IMR-90 (cell line): Measurements from ENCODE around the gene CDKN2A. TPM values are rescaled to one million over a fixed set of nuclear protein-coding genes. Genes with fewer than 3 reads are reported as not detected.

Experiments
- ATAC-seq: fragments of 200-7000 bp; cut with Tn5 transposase; 2 replicates; pipeline ENCODE4 v1.9.1; 2020; ENCODE audit warnings: low read depth, mild to moderate bottlenecking, moderate library complexity
- BruUV-seq: library from RNA; stranded (reverse); fragments of 400-500 nt; replicated peaks from 2 replicates; lab custom pipeline; 2021; lab: Mats Ljungman, UMichigan
- CTCF ChIA-PET: fragments of 300-600 bp; formaldehyde crosslinking; extraction: SDS; loops from one replicate; lab custom pipeline; 2021; ENCODE audit warnings: antibody characterized with exemption; lab: Yijun Ruan, JAX
- POLR2A ChIA-PET: fragments of 300-600 bp; sonication (Branson Sonifier 250); formaldehyde crosslinking; loops from one replicate; lab custom pipeline; 2022; ENCODE audit warnings: antibody characterized with exemption; ENCODE audit not compliant: unreplicated experiment; lab: Charles Lee
- DNase-seq: peaks from one replicate; pipeline ENCODE4 v3.0.0; 2013
- H2AFZ ChIP-seq: replicated peaks from 2 replicates; pipeline ENCODE3; 2013; ENCODE audit warnings: low read length, mild to moderate bottlenecking; ENCODE audit not compliant: poor library complexity
- H2AK5ac ChIP-seq: 2 replicates; pipeline ENCODE4 v1.6.1; 2013; ENCODE audit warnings: low read depth, low read length, inconsistent platforms
- H2AK9ac ChIP-seq: replicated peaks from 2 replicates; pipeline ENCODE3; 2013; ENCODE audit warnings: mild to moderate bottlenecking, low read depth, low read length, moderate library complexity; ENCODE audit not compliant: poor library complexity
- H2BK120ac ChIP-seq: 2 replicates; pipeline ENCODE4 v1.6.1; 2013; ENCODE audit warnings: low read depth, low read length, inconsistent platforms
- H2BK15ac ChIP-seq: 3 replicates; pipeline ENCODE4 v1.6.1; 2013; ENCODE audit warnings: low read depth, low read length, inconsistent platforms
- H2BK20ac ChIP-seq: 2 replicates; pipeline ENCODE4 v1.6.1; 2013; ENCODE audit warnings: low read depth, mild to moderate bottlenecking, inconsistent platforms, low read length, moderate library complexity
- H2BK5ac ChIP-seq: 2 replicates; pipeline ENCODE4 v1.6.1; 2013; ENCODE audit warnings: mild to moderate bottlenecking, low read depth, low read length, inconsistent platforms; ENCODE audit not compliant: poor library complexity, severe bottlenecking
- H3K14ac ChIP-seq: replicated peaks from 2 replicates; pipeline ENCODE4 v1.6.1; 2013; ENCODE audit warnings: low read depth, low read length, inconsistent platforms
- H3K18ac ChIP-seq: 2 replicates; pipeline ENCODE4 v1.6.1; 2013; ENCODE audit warnings: low read depth, low read length, control low read depth
- H3K23ac ChIP-seq: 2 replicates; pipeline ENCODE4 v1.6.1; 2013; ENCODE audit warnings: low read depth, low read length, inconsistent platforms
- H3K27ac ChIP-seq: 2 replicates; pipeline ENCODE4 v1.5.1; 2013; ENCODE audit warnings: mild to moderate bottlenecking, control low read depth, low read length; ENCODE audit not compliant: insufficient read depth
- H3K27me3 ChIP-seq: 2 replicates; pipeline ENCODE4 v1.6.1; 2013; ENCODE audit warnings: low read length; ENCODE audit not compliant: control insufficient read depth, insufficient read depth
- H3K36me3 ChIP-seq: 2 replicates; pipeline ENCODE4 v1.6.1; 2013; ENCODE audit warnings: low read length, mixed read lengths; ENCODE audit not compliant: control insufficient read depth, insufficient read depth
- H3K4ac ChIP-seq: 2 replicates; pipeline ENCODE4 v1.6.1; 2013; ENCODE audit warnings: low read depth, low read length, inconsistent platforms
- H3K4me1 ChIP-seq: 2 replicates; pipeline ENCODE4 v1.6.1; 2013; ENCODE audit warnings: low read length, mixed read lengths; ENCODE audit not compliant: control insufficient read depth, insufficient read depth
- H3K4me2 ChIP-seq: 2 replicates; pipeline ENCODE4 v1.6.1; 2013; ENCODE audit warnings: low read depth, mild to moderate bottlenecking, control low read depth, low read length, moderate library complexity
- H3K4me3 ChIP-seq: 2 replicates; pipeline ENCODE4 v1.5.1; 2013; ENCODE audit warnings: low read depth, mild to moderate bottlenecking, control low read depth, low read length, moderate library complexity; ENCODE audit not compliant: insufficient read depth
- H3K56ac ChIP-seq: 2 replicates; pipeline ENCODE4 v1.6.1; 2013; ENCODE audit warnings: low read length, inconsistent platforms; ENCODE audit not compliant: insufficient read depth; ENCODE audit errors: extremely low read depth
- H3K79me1 ChIP-seq, 2 experiments: 2 replicates each; pipeline ENCODE4 v1.6.1; 2013; ENCODE audit warnings: low read length in 2 of 2, inconsistent platforms in 1 of 2, low read depth in 1 of 2
- H3K9ac ChIP-seq: 2 replicates; pipeline ENCODE4 v1.6.1; 2013; ENCODE audit warnings: low read depth, low read length, control low read depth
- H3K9me1 ChIP-seq: 2 replicates; pipeline ENCODE4 v1.6.1; 2013; ENCODE audit warnings: low read length, inconsistent platforms; ENCODE audit not compliant: insufficient read depth
- H3K9me3 ChIP-seq: 2 replicates; pipeline ENCODE4 v1.6.1; 2013; ENCODE audit warnings: low read length; ENCODE audit not compliant: control insufficient read depth, insufficient read depth
- H4K20me1 ChIP-seq: 2 replicates; pipeline ENCODE4 v1.6.1; 2013; ENCODE audit warnings: low read length, inconsistent platforms; ENCODE audit not compliant: insufficient read depth
- H4K5ac ChIP-seq: 2 replicates; pipeline ENCODE4 v1.6.1; 2013; ENCODE audit warnings: mild to moderate bottlenecking, low read depth, low read length, control low read depth
- H4K8ac ChIP-seq, 2 experiments: 2 replicates each; pipeline ENCODE4 v1.6.1; 2013; ENCODE audit warnings: low read depth in 2 of 2, low read length in 2 of 2, control low read depth in 1 of 2, inconsistent platforms in 1 of 2
- H4K91ac ChIP-seq: 2 replicates; pipeline ENCODE4 v1.6.1; 2013; ENCODE audit warnings: low read depth, low read length, inconsistent platforms; ENCODE audit not compliant: insufficient read depth
- CEBPB ChIP-seq: IDR thresholded peaks from 2 replicates; pipeline ENCODE4 v1.6.1; 2012; ENCODE audit warnings: low read depth, low read length, improper control_type of control experiment
- WGBS, 2 experiments: methylation state at CpG; one replicate each; pipeline versions ENCODE4 v1.1.5 to v1.1.7; 2013; ENCODE audit warnings: missing lambda C conversion rate in 2 of 2; ENCODE audit not compliant: insufficient read length in 1 of 2; ENCODE audit errors: extremely low coverage in 2 of 2; 5-methylcytosine and 5-hydroxymethylcytosine counted together
- dilution Hi-C: fragments of 300-500 bp; cut with HindIII; formaldehyde crosslinking; loops from one replicate; pipeline ENCODE4 v1.14.3; 2018; ENCODE audit warnings: low sequenced_read_pairs; ENCODE audit not compliant: unreplicated experiment
- in situ Hi-C: fragments of 300-500 bp; cut with MboI; formaldehyde crosslinking; loops from 3 replicates; pipeline ENCODE4 v1.14.3; 2019; ENCODE audit warnings: low sequenced_read_pairs, inconsistent platforms, mixed read lengths
- intact Hi-C: fragments of 100-400 bp; cut with micrococcal nuclease; formaldehyde crosslinking; loops from 2 replicates; pipeline ENCODE4 v1.10.0; 2022
- polyA plus RNA-seq, 3 experiments: library from polyadenylated mRNA; depleted of rRNA; stranded (reverse); fragments of >200 nt; gene quantifications; 2 replicates each; pipeline ENCODE4 v1.2.3, GENCODE V29; 2012; ENCODE audit warnings: low replicate concordance in 1 of 3
- total RNA-seq: library from RNA; depleted of rRNA; stranded (reverse); fragments of >200 nt; gene quantifications from 2 replicates; pipeline ENCODE4 v1.2.3, GENCODE V29; 2012

Gene CDKN2A
- total and polyA plus RNA-seq, 2 of the 4 experiments (the other 2 are of a cell fraction), result 11.3 to 75.3 TPM

GRCh38 chr9:21941337-21941995, 52.7 kb downstream of the CDKN2A start:
- Histone ChIP-seq H2BK20ac (no peak overlapping the region), H2BK5ac (no peak overlapping the region), H3K4me1 (no peaks in the 10 kb centered on the region), H3K27me3 (peaks cover 3% of the 10 kb centered on the region), H3K56ac (no peak overlapping the region), H2AK5ac (no peak overlapping the region), H2BK120ac (no peak overlapping the region), H3K79me1 (no peaks in the 10 kb centered on the region), H3K14ac (no peak overlapping the region), H4K5ac (no peak overlapping the region), H3K18ac (no peak overlapping the region), H3K9me1 (no peaks in the 10 kb centered on the region; the same call in 1 of the 2 replicates), H2AFZ (no peak overlapping the region), H3K23ac (no peak overlapping the region), H2BK15ac (no peak overlapping the region), H4K20me1 (no peaks in the 10 kb centered on the region), H3K4ac (no peak overlapping the region), H2AK9ac (no peak overlapping the region), H3K9me3 (no peaks in the 10 kb centered on the region), H3K9ac (no peak overlapping the region), H3K36me3 (no peaks in the 10 kb centered on the region), H3K4me3 (no peak overlapping the region), H3K27ac (no peak overlapping the region), H4K91ac (no peak overlapping the region), H4K8ac (no peak overlapping the region), H3K4me2 (no peak overlapping the region)
- no CpG with 5 or more reads among the region's 4 CpGs for WGBS, 2 experiments
- no TSS peak for BruUV-seq
- DNase-seq (no peak), ATAC-seq (no peak)
- intact Hi-C loops, result loop anchor here (5.0 kb wide), 1 partner anchor 84 kb away; no protein-coding TSS in a partner anchor
- ChIA-PET CTCF (no interaction called here), POLR2A (no interaction called here)
- in situ Hi-C loops, result no loop called here
- dilution Hi-C loops, result no loop called here
- no peak for TF ChIP-seq CEBPB
